Keratinocyte (primary cell): ENCODE results near the gene PLPP1.

ENCODE experiments used
- EZH2 ChIP-seq: IDR thresholded peaks from one replicate; pipeline ENCODE4 v1.6.1; 2012; ENCODE audit warnings: inconsistent platforms, mild to moderate bottlenecking, low read length, moderate library complexity
- TF ChIP-seq, protein P1 (sequence below), 3 experiments: IDR thresholded peaks in 1 of 3; conservative IDR thresholded peaks in 1 of 3; optimal IDR thresholded peaks in 1 of 3; 2 replicates in 2 of 3; 3 replicates in 1 of 3; pipeline versions ENCODE3 to v1.5.1; 2011; ENCODE audit warnings: low read length in 3 of 3, mild to moderate bottlenecking in 3 of 3, moderate library complexity in 2 of 3, control low read depth in 1 of 3, inconsistent platforms in 1 of 3; ENCODE audit not compliant: insufficient read depth in 2 of 3; ENCODE audit errors: extremely low read depth in 1 of 3

DNA sequence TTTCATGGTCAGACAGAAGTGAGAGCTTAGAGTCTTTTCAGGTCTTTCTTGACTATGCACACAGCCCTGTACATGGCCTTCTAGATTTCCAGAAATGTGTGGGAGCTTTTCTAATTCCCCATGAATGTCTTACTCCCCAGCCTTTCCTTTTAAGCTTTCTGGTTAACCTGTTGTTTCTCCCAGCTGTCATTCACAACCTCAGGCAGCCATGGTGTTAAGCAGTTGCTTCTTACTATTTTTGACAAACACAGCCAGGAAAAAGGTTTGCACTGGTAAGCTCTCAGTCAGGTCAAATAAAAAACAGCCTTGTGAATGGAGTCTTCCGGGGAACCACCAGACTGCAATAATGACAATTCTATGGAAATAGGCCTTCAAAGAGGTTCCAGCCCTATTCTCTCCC is 142.1 kb downstream of the PLPP1 start:
- TF ChIP-seq, protein P1, sequence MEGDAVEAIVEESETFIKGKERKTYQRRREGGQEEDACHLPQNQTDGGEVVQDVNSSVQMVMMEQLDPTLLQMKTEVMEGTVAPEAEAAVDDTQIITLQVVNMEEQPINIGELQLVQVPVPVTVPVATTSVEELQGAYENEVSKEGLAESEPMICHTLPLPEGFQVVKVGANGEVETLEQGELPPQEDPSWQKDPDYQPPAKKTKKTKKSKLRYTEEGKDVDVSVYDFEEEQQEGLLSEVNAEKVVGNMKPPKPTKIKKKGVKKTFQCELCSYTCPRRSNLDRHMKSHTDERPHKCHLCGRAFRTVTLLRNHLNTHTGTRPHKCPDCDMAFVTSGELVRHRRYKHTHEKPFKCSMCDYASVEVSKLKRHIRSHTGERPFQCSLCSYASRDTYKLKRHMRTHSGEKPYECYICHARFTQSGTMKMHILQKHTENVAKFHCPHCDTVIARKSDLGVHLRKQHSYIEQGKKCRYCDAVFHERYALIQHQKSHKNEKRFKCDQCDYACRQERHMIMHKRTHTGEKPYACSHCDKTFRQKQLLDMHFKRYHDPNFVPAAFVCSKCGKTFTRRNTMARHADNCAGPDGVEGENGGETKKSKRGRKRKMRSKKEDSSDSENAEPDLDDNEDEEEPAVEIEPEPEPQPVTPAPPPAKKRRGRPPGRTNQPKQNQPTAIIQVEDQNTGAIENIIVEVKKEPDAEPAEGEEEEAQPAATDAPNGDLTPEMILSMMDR (optimal IDR thresholded peaks at IDR 0.05 in 1 of 3, IDR thresholded peaks at IDR 0.05 in 1 of 3, conservative IDR thresholded peaks at IDR 0.05 in 1 of 3; ENCODE audit: extremely low read depth in 1 of 3, insufficient read depth in 2 of 3, low read length in 3 of 3), result no peak
- no peak for TF ChIP-seq EZH2
